Activated CD4-positive, alpha-beta T cell treated with anti-CD3 and anti-CD28 coated beads, Interleukin-2, amount 10 ng/mL, durations not matched to agents 24 days and 14 days (primary cell): Measurements from ENCODE around the gene ASB3. TPM values are rescaled to one million over a fixed set of nuclear protein-coding genes. Genes with fewer than 3 reads are reported as not detected.

Experiments used
- DNase-seq: peaks from one replicate; pipeline ENCODE4 v3.0.0; 2022
- H3K27ac Mint-ChIP-seq: one replicate; pipeline ENCODE4 v1.8.0; 2022; ENCODE audit warnings: mild to moderate bottlenecking, mixed read lengths
- H3K27me3 Mint-ChIP-seq: one replicate; pipeline ENCODE4 v1.8.0; 2022; ENCODE audit warnings: mixed read lengths
- H3K36me3 Mint-ChIP-seq: one replicate; pipeline ENCODE4 v1.8.0; 2022; ENCODE audit warnings: low read depth, mild to moderate bottlenecking, mixed read lengths
- H3K4me1 Mint-ChIP-seq: one replicate; pipeline ENCODE4 v1.8.0; 2021; ENCODE audit warnings: mixed read lengths
- H3K4me3 Mint-ChIP-seq: one replicate; pipeline ENCODE4 v1.8.0; 2022; ENCODE audit warnings: mild to moderate bottlenecking, moderate library complexity, mixed read lengths
- H3K9me3 Mint-ChIP-seq: one replicate; pipeline ENCODE4 v1.8.0; 2021; ENCODE audit warnings: mixed read lengths
- intact Hi-C: fragments of 100-400 bp; cut with micrococcal nuclease; formaldehyde crosslinking; loops from one replicate; pipeline ENCODE4 v1.15.1; 2023
- total RNA-seq: library from RNA; stranded (reverse); gene quantifications from 2 replicates; pipeline ENCODE4 v1.2.3, GENCODE V29; 2022

ASB3 gene
- total RNA-seq, 1 donor from 2014 or later = 24.0 TPM

DNA sequence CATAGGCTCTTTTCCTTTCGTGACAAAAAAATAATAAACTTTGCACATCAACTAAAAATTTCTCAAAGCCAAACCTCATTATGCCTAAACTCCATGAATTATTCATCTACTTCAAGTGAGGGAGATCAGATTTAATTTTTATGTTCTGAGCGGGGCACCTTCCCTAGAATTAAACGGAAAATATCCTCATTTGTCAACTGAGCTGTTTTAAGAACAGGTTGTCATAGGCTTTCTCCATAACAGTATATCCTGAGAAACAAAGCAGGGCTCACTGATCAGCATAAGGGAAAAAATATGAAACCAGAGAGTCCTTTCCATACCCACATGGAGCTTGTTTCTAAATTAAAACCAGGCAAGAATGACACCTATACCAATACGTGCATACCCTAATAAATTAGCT, 150.6 kb downstream of the ASB3 start:
- H3K4me1 Mint-ChIP-seq = no peaks in the 10 kb centered on the region
- intact Hi-C loops = no loop called here
- no peak overlapping the region for H3K4me3 Mint-ChIP-seq
- no peak for DNase-seq
- H3K27me3 Mint-ChIP-seq = peaks cover 2% of the 10 kb centered on the region
- no peaks in the 10 kb centered on the region for H3K36me3 Mint-ChIP-seq
- H3K27ac Mint-ChIP-seq = no peak overlapping the region
- H3K9me3 Mint-ChIP-seq = no peaks in the 10 kb centered on the region

DNA sequence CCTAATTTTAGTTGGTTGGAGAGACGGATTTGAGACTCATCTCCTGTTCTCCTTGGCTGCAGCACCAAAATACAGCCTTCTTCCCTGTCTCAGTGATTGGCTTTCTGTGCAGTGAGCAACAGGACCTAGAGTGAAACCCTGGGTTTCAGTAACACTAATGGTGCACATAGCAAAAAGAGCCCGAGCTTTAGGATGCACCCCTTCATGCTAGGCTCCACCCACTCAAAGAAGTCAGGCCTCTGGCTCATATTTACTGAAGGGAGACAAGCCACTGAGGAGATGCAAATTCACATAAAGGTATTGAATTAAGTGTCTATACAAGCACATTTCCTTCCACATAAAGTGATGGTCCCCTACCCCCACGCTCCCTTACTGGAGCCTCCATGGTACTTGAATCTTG, 151.1 kb downstream of the ASB3 start:
- Mint-ChIP-seq H3K4me1 (no peaks in the 10 kb centered on the region), H3K4me3 (no peak overlapping the region), H3K27me3 (peaks cover 2% of the 10 kb centered on the region), H3K9me3 (no peaks in the 10 kb centered on the region), H3K36me3 (no peaks in the 10 kb centered on the region), H3K27ac (no peak overlapping the region)
- intact Hi-C loops = no loop called here
- no peak for DNase-seq

DNA sequence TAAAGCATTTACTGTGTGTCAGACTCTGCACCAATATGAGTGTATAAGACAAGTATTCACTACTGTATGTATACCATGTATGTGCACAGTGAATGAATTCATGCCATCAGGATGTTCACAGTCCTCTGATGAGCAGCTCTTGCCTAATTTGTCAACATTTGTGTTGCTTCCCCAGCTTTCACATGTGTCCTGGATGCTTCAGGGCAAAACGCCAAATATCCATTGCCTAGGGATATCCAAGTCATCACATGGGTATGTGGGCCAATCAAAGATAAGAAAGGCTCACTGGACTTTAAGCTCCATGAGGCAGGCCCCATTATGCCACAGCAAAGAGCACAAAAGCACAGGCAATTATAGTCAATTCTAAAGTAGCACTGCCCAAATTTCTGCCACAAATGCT, 153.3 kb downstream of the ASB3 start:
- Mint-ChIP-seq H3K36me3 (no peaks in the 10 kb centered on the region), H3K4me3 (no peak overlapping the region), H3K4me1 (no peaks in the 10 kb centered on the region), H3K27ac (no peak overlapping the region), H3K27me3 (peaks cover 2% of the 10 kb centered on the region), H3K9me3 (no peaks in the 10 kb centered on the region)
- intact Hi-C loops = no loop called here
- no peak for DNase-seq

DNA sequence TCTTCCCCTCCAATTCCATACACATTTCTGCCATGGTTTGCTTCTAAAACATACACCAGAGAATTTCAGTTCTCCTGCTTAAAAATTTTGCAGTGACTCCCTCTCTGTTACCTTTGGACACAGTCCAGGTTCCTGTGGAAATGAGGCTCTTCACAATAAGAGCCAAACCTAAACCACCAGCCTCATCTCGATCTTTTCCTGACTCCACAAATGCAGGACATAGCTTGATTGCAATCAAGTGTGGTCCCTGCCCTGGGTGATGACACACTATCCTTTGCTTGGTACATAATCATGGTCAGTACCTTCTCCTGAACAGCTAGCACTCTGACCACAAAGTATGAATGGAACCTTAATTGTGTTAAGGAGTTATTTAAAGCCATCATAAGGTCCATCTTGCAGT, 154.0 kb downstream of the ASB3 start:
- no peaks in the 10 kb centered on the region for H3K4me1 Mint-ChIP-seq
- DNase-seq = no peak
- peaks cover 2% of the 10 kb centered on the region for H3K27me3 Mint-ChIP-seq
- H3K36me3 Mint-ChIP-seq = no peaks in the 10 kb centered on the region
- H3K4me3 Mint-ChIP-seq = no peak overlapping the region
- intact Hi-C loops = no loop called here
- no peak overlapping the region for H3K27ac Mint-ChIP-seq
- no peaks in the 10 kb centered on the region for H3K9me3 Mint-ChIP-seq

DNA sequence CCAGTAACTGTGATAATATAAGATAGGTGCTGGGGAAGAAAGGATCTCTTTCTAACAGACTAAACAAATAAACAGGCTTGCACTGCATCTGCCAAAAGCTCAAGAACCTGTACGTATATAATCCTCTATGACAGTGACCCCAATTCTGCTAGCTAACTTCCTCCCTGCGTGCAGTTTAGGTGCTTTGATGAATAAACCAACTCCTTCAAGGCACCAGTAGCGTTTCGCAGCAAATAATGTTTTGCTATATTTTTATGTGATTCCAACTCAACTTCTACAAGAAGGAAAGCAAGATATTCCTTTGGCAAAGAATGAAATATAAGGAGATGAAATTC, 154.7 kb downstream of the ASB3 start:
- intact Hi-C loops = no loop called here
- Mint-ChIP-seq H3K4me1 (no peaks in the 10 kb centered on the region), H3K27ac (no peak overlapping the region), H3K27me3 (peaks cover 2% of the 10 kb centered on the region), H3K9me3 (no peaks in the 10 kb centered on the region), H3K4me3 (no peak overlapping the region), H3K36me3 (no peaks in the 10 kb centered on the region)
- no peak for DNase-seq

DNA sequence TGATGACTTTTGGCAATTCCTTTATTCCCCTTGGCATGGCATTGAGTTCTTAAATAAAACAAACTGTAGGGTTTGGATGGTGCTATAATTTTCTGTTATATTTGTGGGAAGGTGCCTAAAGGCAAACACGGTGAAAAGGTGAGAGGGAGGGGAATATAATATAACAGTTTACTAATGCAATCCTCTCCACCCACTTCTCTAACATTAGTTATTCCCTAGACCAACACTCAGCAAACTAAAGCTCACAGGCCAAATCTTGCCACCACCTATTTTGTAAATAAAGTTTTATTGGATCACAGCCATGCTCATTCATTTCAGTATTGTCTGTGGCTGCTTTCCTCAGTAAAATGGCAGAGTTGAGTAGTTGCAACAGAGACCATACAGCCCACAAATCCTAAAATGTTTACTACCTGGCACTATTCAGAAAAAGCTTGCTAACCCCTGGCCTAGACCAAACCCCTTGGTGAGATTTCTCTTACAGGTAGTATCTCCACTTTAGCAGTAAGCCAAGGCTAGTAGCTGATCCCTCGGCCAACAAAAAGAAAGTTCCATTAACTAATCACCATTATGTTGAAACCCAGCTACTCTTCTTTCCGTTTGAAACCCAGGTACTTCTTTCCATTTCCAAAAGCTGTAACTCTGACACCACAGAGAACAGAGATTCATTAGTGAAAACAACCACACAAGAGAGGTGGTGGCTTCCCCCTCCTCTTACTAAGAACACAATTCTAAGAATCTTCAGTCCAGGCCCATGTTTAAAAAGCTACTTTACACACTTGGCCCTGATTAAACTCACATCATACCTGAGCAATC, 155.2 kb downstream of the ASB3 start:
- Mint-ChIP-seq H3K27me3 (peaks cover 2% of the 10 kb centered on the region), H3K27ac (no peak overlapping the region), H3K9me3 (no peaks in the 10 kb centered on the region), H3K4me1 (no peaks in the 10 kb centered on the region), H3K36me3 (no peaks in the 10 kb centered on the region), H3K4me3 (no peak overlapping the region)
- DNase-seq = no peak
- intact Hi-C loops = no loop called here

DNA sequence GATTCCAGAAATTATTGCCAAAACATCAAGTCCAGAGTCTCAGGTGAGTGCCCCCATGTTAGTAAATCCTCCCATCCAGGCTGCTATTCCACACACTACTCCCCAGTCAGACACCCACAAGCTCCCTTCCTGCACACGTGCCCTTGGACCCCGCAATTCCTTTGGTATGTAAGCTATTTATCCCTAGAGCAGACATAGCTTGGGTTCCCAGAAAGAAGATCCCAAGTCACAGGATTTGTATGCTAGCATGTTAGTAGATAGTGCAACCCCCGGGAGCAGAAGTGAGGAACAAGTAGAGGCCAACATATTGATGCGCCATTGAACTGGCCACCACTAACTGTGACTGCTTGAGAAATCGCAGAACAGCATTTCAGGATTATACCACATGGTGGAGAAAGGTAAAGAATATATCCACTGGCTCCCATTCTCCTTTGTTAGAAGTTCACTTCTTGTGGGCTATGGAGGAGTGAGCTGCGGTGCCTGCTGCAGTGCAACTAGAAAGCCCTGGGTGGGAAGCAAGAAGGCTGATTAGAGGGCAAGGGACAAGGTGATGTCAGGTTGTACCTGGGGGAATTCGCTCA, 156.6 kb downstream of the ASB3 start:
- H3K27ac Mint-ChIP-seq = no peak overlapping the region
- H3K4me3 Mint-ChIP-seq = no peak overlapping the region
- no peaks in the 10 kb centered on the region for H3K4me1 Mint-ChIP-seq
- H3K27me3 Mint-ChIP-seq = peaks cover 2% of the 10 kb centered on the region
- no peaks in the 10 kb centered on the region for H3K36me3 Mint-ChIP-seq
- no peaks in the 10 kb centered on the region for H3K9me3 Mint-ChIP-seq
- DNase-seq = no peak
- intact Hi-C loops = no loop called here

DNA sequence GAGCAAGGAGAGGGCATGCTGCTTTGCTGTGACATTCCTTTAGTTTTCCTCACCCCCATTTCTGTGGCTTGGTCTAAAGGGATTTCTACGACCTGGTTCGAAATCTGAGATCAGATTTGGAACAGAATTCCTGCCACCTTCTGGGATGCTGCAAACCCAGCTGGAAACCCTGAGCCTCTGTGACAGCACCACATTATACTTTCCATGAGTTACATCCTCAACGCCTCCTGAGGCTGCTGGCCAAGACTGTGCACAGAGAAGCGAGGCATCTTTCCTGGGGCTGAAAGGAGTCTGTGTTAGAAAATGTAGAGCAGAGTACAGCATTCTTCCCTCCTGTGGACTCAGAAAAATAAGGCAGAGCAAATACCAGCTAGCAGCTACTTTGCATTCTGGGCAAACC, 157.3 kb downstream of the ASB3 start:
- intact Hi-C loops = no loop called here
- Mint-ChIP-seq H3K4me1 (no peaks in the 10 kb centered on the region), H3K36me3 (no peaks in the 10 kb centered on the region), H3K27ac (no peak overlapping the region), H3K9me3 (no peaks in the 10 kb centered on the region), H3K27me3 (no peaks in the 10 kb centered on the region), H3K4me3 (no peak overlapping the region)
- no peak for DNase-seq

DNA sequence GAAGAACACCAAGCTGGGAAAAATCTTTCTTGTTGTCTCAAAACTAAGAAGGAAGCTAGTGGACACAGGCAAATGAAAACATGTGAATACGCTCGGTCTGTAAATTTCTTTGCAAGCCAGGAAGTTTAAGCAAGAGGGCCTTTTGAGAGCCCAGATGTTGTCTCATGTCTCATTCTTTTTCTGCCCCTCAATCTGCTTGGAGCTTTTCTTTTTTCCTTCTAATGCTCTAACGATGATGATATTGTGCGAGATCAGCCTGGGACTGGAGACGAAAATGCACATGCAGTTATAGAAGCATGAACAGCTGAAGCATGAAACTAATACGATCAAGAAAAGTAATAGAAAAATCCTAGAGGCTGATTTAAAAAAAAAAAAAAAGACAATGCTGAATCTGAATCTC, 157.8 kb downstream of the ASB3 start:
- intact Hi-C loops = no loop called here
- Mint-ChIP-seq H3K36me3 (no peaks in the 10 kb centered on the region), H3K27ac (no peak overlapping the region), H3K4me3 (no peak overlapping the region), H3K4me1 (no peaks in the 10 kb centered on the region), H3K27me3 (no peaks in the 10 kb centered on the region), H3K9me3 (no peaks in the 10 kb centered on the region)
- no peak for DNase-seq

DNA sequence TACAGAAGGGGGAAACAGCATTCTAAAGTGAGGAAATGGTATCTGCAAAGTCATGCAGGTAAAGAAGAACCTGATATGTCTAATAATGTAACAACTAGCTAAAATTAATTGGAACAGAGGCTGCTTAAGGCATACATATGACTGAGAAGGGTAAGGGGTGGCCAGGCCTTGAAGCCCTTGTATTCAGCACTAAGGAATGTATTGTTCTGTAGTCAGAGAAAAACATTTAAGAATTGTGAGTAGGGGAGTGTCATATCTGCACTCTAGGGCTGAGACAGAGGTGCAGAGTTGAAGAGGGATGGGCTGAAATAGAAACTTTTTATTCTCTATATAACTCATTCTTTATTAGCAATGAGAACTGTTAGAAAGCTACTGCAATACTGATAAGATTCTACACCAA, 164.6 kb downstream of the ASB3 start:
- H3K4me3 Mint-ChIP-seq = no peak overlapping the region
- no peak for DNase-seq
- H3K9me3 Mint-ChIP-seq = no peaks in the 10 kb centered on the region
- peaks cover 2% of the 10 kb centered on the region for H3K27me3 Mint-ChIP-seq
- no peaks in the 10 kb centered on the region for H3K4me1 Mint-ChIP-seq
- H3K36me3 Mint-ChIP-seq = no peaks in the 10 kb centered on the region
- no peak overlapping the region for H3K27ac Mint-ChIP-seq
- intact Hi-C loops = no loop called here

DNA sequence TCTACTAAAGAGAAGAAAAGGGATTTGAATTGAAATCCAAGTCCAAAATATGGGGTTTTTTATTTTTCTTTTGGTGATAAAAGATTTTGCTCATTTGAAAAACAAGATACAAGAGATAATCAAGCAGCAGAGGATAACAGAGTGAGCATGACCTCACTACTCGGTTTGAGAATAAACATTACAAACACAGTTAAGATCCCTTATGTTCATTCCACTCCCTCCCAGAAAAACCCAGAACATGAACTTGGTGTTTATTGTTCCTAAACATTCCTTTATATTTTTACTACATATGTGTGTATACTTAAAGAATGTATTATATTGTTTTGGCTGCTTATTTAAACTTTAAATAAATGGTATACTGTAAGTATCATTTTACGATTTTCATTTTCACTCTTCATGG, 165.8 kb downstream of the ASB3 start:
- Mint-ChIP-seq H3K27me3 (peaks cover 2% of the 10 kb centered on the region), H3K9me3 (no peaks in the 10 kb centered on the region), H3K4me3 (no peak overlapping the region), H3K27ac (no peak overlapping the region), H3K4me1 (no peaks in the 10 kb centered on the region), H3K36me3 (no peaks in the 10 kb centered on the region)
- no peak for DNase-seq
- intact Hi-C loops = no loop called here

Other genes starting within 250 kb of the ASB3 start
- 24.8 and 27.4 TPM in 2 replicates for gene CHAC2, start 19.1 kb downstream of the ASB3 start, total RNA-seq
- gene ERLEC1, start 91 bp upstream of the ASB3 start, total RNA-seq = 24.1 and 24.9 TPM in 2 replicates
- 2.5 and 3.1 TPM in 2 replicates for gene GPR75, start 73.0 kb upstream of the ASB3 start, total RNA-seq
- 49.6 and 52.1 TPM in 2 replicates for gene PSME4, start 184.0 kb upstream of the ASB3 start, total RNA-seq